Central memory CD8-positive, alpha-beta T cell (primary cell): Measurements from ENCODE around the gene STXBP1.

Experiments
- ATAC-seq: fragments of 150-1000 bp; cut with Tn5 transposase; replicated peaks from 2 replicates; pipeline ENCODE4 v1.10.0; 2022; ENCODE audit warnings: mild to moderate bottlenecking, moderate FRiP score, moderate number of reproducible peaks; ENCODE audit not compliant: poor library complexity, severe bottlenecking; ENCODE audit errors: extremely low read depth
- DNase-seq, 2 donors: peaks; one replicate each; pipeline ENCODE4 v3.0.0; 2021; ENCODE audit warnings: low spot score in 2 of 2
- H3K27ac Mint-ChIP-seq: one replicate; pipeline ENCODE4 v1.8.0; 2022; ENCODE audit warnings: low read depth, mild to moderate bottlenecking, moderate library complexity, mixed read lengths
- H3K27me3 Mint-ChIP-seq: one replicate; pipeline ENCODE4 v1.8.0; 2022; ENCODE audit warnings: mixed read lengths
- H3K36me3 Mint-ChIP-seq: one replicate; pipeline ENCODE4 v1.8.0; 2022; ENCODE audit warnings: mild to moderate bottlenecking, moderate library complexity, mixed read lengths; ENCODE audit not compliant: insufficient read depth
- H3K4me1 Mint-ChIP-seq: one replicate; pipeline ENCODE4 v1.8.0; 2022; ENCODE audit warnings: mixed read lengths
- H3K4me3 Mint-ChIP-seq: one replicate; pipeline ENCODE4 v1.8.0; 2022; ENCODE audit warnings: mild to moderate bottlenecking, moderate library complexity, mixed read lengths
- H3K9me3 Mint-ChIP-seq: one replicate; pipeline ENCODE4 v1.8.0; 2022; ENCODE audit warnings: mixed read lengths

STXBP1 gene

DNA sequence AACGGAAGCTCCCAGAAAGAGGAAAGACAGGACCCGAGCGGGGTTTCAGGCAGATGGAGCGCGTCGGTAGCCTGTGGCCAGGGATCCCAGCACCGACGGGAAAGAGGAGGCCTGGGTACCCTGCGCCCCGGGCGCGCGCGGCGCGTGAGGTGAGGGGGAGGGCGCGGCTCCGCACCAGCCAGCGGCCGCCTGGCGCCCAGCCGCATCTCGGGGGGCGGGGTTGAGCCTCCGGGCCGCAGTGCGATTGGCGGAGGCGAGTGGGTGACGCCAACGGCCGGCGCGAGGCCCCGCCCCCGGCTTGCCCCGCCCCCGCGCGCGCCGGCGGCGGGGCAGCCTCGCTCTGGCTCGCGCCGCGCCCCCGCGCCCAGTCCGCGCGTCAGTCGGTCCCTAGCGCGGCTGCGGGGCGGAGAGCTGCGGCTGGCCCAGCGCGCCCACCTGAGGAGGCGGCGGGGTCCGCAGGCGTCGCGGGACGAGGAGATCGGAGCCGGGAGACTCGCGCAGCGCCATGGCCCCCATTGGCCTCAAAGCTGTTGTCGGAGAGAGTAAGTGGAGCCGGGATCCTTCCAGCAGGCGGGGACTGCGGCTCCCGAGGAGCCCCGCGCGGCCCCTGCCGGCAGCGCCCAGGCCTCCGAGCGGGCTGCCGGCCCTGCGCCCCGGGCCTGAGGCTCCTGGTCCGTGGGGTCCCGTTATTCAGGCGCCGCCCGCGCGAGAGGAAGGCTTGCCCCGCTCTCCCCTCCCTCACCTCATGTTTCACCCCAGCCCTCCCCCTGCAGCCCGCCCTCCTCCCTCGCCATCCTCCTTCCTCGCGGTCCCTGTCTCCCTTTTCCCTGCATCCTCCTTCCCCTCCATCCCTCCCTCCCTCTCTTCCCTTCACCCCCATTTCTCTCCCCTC is at the start of gene STXBP1:
Gene STXBP1 (plus strand): TSS at position 379 of the 892 bp plus-strand sequence. CDS start 127 bp downstream, at position 506.
- H3K36me3 Mint-ChIP-seq: peaks cover 6% of the 10 kb centered on the region

DNA sequence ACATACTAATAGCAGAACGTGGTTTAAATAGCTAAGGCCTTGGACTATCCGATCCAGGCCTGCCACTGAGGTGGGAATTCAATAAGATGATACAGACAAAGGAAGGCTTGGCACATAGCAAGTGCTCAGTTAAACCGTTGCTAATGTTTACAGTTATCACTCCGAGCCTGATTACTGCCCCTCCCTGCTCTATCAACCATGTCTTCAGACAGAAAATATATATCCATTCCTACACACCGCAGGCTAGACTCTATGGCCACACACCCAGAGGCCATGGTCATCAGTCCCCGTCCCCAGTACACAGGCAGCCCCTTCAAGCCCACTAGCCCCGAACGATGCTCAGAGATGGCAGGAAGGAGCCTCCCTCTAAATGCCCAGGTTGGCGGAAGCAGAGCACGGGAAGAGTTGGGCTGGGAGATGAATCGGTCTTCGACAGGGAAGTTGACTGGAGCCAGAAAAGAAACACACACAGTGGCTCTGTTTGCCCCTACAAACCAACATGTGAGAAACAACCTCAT is 49.7 kb upstream of the STXBP1 start:
- H3K36me3 Mint-ChIP-seq: peaks cover 2% of the 10 kb centered on the region
- DNase-seq: no peak
- H3K27me3 Mint-ChIP-seq: no peaks in the 10 kb centered on the region
- peak overlapping the region; percentile 32 for H3K27ac Mint-ChIP-seq
- no peak overlapping the region for H3K4me3 Mint-ChIP-seq
- no peak for ATAC-seq
- peaks cover 35% of the 10 kb centered on the region for H3K4me1 Mint-ChIP-seq
- no peaks in the 10 kb centered on the region for H3K9me3 Mint-ChIP-seq

More for the DNA sequence above, at the start of gene STXBP1:
- Mint-ChIP-seq H3K4me1 (peaks cover 28% of the 10 kb centered on the region), H3K9me3 (no peaks in the 10 kb centered on the region), H3K27ac (peak within 1 kb of the TSS; percentile 54), H3K27me3 (peaks cover 29% of the 10 kb centered on the region), H3K4me3 (peak within 1 kb of the TSS; percentile 88)
- ATAC-seq: peak; percentile 70
- DNase-seq: peak; percentile 66 to 71

- Mint-ChIP-seq H3K4me3 (no peak overlapping the region), H3K27ac (no peak overlapping the region), H3K27me3 (no peaks in the 10 kb centered on the region), H3K9me3 (no peaks in the 10 kb centered on the region), H3K4me1 (peaks cover 37% of the 10 kb centered on the region), H3K36me3 (peaks cover 2% of the 10 kb centered on the region)
- ATAC-seq (no peak), DNase-seq (no peak)
Observed at GRCh38 chr9:127562841-127563401, 49.2 kb upstream of the STXBP1 start.

DNA sequence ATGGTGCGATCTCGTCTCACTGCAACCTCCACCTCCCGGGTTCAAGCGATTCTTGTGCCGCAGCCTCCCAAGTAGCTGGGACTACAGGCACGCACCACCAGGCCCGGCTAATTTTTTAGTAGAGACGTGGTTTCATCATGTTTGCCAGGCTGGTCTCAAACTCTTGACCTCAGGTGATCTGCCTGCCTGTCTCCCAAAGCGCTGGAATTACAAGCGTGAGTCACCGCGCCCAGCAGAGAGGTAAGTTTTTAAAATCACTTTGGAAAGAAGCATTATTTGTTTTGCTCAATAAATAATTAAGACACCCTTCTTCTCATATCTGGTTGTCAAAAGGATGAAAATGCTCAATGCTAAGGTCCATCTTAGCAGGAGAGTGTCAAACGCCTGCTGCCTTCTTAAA is 48.5 kb upstream of the STXBP1 start:
- Mint-ChIP-seq H3K4me1 (peaks cover 31% of the 10 kb centered on the region), H3K9me3 (no peaks in the 10 kb centered on the region), H3K4me3 (no peak overlapping the region), H3K36me3 (peaks cover 2% of the 10 kb centered on the region), H3K27ac (no peak overlapping the region), H3K27me3 (no peaks in the 10 kb centered on the region)
- ATAC-seq (no peak), DNase-seq (no peak)

GRCh38 chr9:127565231-127565630 is 46.8 kb upstream of the STXBP1 start:
- Mint-ChIP-seq H3K4me1 (peaks cover 31% of the 10 kb centered on the region), H3K36me3 (peaks cover 2% of the 10 kb centered on the region), H3K27ac (no peak overlapping the region), H3K4me3 (no peak overlapping the region), H3K27me3 (no peaks in the 10 kb centered on the region), H3K9me3 (no peaks in the 10 kb centered on the region)
- no peak for ATAC-seq
- no peak for DNase-seq

DNA sequence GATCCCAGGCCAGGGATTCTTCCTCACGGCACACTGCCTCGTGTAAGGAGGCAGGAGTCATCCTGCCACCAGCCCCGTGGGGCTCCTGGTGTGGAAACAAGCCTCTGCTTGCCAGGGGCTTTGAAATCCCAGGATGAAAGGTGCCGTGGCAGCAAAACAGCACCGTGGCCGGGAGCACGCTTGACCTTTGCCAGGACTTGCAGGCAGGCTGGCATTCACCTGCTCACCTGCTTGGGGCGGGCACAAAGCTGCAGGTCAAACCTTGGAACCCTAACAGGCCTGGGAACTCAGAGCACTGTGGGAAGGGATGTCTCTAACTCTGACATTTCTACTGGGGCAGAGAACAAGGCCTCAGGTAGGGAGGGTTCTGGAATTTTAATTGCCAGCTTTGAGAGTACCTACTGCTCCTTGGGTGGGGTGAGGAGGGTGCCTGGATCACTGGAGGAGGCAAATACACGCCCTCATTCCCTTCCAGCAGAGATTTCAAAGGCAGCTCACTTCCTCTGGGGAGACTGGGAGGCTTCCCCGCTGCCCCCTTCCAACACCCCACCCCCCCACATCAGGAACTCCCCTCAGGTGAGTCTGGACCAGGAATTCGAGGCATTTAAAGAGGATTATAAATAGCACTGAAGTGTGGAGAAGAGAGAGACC is 45.6 kb upstream of the STXBP1 start:
- DNase-seq (no peak), ATAC-seq (no peak)
- no peaks in the 10 kb centered on the region for H3K9me3 Mint-ChIP-seq
- H3K27me3 Mint-ChIP-seq: no peaks in the 10 kb centered on the region
- peaks cover 28% of the 10 kb centered on the region for H3K4me1 Mint-ChIP-seq
- no peak overlapping the region for H3K4me3 Mint-ChIP-seq
- no peak overlapping the region for H3K27ac Mint-ChIP-seq
- peaks cover 2% of the 10 kb centered on the region for H3K36me3 Mint-ChIP-seq

GRCh38 chr9:127567035-127567729 is 44.9 kb upstream of the STXBP1 start:
- H3K27me3 Mint-ChIP-seq: no peaks in the 10 kb centered on the region
- H3K9me3 Mint-ChIP-seq: no peaks in the 10 kb centered on the region
- H3K4me3 Mint-ChIP-seq: peak overlapping the region; percentile 71
- DNase-seq (no peak), ATAC-seq (no peak)
- H3K4me1 Mint-ChIP-seq: peaks cover 21% of the 10 kb centered on the region
- H3K27ac Mint-ChIP-seq: no peak overlapping the region
- H3K36me3 Mint-ChIP-seq: peaks cover 2% of the 10 kb centered on the region

- Mint-ChIP-seq H3K27ac (no peak overlapping the region), H3K4me3 (peak overlapping the region; percentile 71), H3K9me3 (no peaks in the 10 kb centered on the region), H3K4me1 (peaks cover 20% of the 10 kb centered on the region), H3K36me3 (peaks cover 2% of the 10 kb centered on the region), H3K27me3 (no peaks in the 10 kb centered on the region)
- ATAC-seq (no peak), DNase-seq (no peak)
Observed at GRCh38 chr9:127567730-127568617, 44.1 kb upstream of the STXBP1 start.

DNA sequence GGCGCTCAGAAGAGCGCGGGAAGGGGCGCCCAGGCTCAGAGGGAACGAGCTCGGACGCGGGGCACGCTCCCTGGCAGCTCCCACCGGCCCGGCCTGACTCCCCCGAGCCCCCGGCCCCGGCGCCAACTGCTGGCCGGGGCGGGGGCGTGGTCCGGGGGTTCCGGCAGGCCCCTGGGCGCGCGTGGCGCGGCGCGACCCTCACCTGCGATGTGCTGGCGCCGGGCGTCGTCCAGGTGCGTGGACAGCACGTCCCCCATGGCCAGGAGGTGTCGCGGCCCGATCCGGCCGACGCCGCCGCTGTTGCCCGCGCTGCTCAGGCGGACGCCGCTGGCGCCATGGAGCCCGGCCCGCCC is 43.5 kb upstream of the STXBP1 start:
- Mint-ChIP-seq H3K9me3 (no peaks in the 10 kb centered on the region), H3K4me3 (peak overlapping the region; percentile 71), H3K27ac (no peak overlapping the region), H3K27me3 (no peaks in the 10 kb centered on the region), H3K36me3 (peaks cover 2% of the 10 kb centered on the region), H3K4me1 (peaks cover 20% of the 10 kb centered on the region)
- DNase-seq (no peak), ATAC-seq (peak; percentile 21)

DNA sequence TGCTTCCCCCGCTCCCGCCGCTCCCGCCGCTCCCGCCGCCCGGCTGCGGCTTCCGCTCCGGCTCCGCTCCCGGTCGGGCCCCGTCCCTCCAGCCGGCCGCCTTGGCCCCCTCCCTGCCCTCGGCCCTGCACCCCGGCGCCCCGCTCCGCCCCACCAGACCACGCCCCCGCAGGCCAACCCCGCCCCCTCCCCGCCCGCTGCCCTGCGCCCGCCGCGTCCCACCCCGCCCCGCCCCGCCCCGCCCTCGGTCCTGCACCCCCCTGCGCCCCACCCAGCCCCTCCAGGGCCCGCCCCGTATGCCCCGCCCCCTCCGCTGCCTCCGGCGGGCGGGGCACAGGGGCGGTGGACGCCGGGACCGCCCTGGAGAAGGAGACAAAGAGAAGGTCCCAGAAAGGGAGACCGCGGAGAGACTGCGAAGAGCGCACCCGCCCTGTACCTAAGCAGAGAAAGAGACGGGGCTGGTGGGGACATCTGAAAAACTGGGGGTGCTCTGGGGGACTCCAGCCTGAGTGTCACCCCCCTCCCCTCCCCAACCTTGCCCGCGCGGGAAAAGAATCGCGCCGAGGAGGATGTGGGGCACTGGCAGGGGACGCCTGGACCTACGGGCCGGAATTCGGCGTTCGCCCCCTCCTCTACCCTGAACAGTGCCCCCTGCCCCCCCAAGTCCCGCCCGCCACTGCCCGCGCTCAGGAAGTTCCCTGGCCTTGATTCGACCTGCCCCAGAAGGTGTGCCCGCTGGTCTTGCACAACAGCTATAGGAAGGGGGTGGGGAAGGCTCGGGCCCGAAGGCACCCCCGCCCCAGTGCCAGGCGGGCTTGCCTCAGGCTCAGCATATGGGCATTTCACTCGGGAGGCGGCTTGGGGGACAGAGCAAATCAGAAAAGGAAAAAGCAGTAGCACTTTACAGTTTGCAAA is 42.8 kb upstream of the STXBP1 start:
- Mint-ChIP-seq H3K4me1 (peaks cover 20% of the 10 kb centered on the region), H3K9me3 (no peaks in the 10 kb centered on the region), H3K36me3 (peaks cover 2% of the 10 kb centered on the region), H3K27ac (peak overlapping the region; percentile 76), H3K4me3 (peak overlapping the region; percentile 75), H3K27me3 (no peaks in the 10 kb centered on the region)
- ATAC-seq (peak; percentile 70), DNase-seq (peak in 1 of 2 donors; percentile 42)

DNA sequence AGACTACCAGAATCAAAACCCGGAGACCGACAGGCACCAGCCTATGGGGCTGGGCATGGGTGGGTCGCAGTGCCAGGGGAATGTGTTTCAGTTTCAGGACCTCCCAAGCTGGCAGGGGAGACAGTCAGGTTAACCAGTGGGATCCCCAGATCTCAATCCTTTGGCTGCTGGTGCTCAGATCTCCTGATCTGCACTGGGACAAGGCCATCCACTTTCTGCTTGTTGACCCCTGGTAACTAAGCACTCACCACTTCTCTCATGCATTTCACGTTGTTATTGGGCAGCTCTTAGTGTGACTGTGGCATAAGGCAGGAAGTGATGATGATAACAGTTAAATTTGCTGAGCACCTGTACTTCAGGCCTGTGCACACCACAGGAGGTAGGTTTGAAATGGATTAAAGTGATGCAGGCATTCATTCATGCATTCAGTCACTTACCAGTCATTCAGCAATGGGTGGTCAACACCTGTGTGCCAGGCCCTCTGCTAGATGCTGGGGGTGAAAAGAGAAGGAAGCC is 42.1 kb upstream of the STXBP1 start:
- Mint-ChIP-seq H3K27me3 (no peaks in the 10 kb centered on the region), H3K4me3 (peak overlapping the region; percentile 75), H3K4me1 (peaks cover 20% of the 10 kb centered on the region), H3K27ac (peak overlapping the region; percentile 76), H3K36me3 (peaks cover 1% of the 10 kb centered on the region), H3K9me3 (no peaks in the 10 kb centered on the region)
- DNase-seq (no peak), ATAC-seq (peak; percentile 67)
